ENCODE measurements around the gene THYN1. TPM values are rescaled to one million over a fixed set of nuclear protein-coding genes. Genes with fewer than 3 reads are reported as not detected.

THYN1 gene
- total RNA-seq, 1 experiment from 2014 or later, result 33.4 TPM

- peak overlapping the region; percentile 44 for H3K27ac Mint-ChIP-seq (ENCODE audit: low read depth, unreplicated experiment)
Observed at GRCh38 chr11:134229126-134229790, 23.9 kb downstream of the THYN1 start.

GRCh38 chr11:134228625-134229024 lies 24.5 kb downstream of the THYN1 start:
- H3K4me3 Mint-ChIP-seq (ENCODE audit: unreplicated experiment), result no peak overlapping the region
- DNase-seq (ENCODE audit: unreplicated experiment), result no peak
- CTCF ChIA-PET, result no interaction called here
- intact Hi-C loops (cut with micrococcal nuclease), result no loop called here
- H3K36me3 Mint-ChIP-seq (ENCODE audit: insufficient read depth, unreplicated experiment), result peaks cover 19% of the 10 kb centered on the region
- POLR2A ChIA-PET, result interaction anchor here (0.7 kb wide), 2 partner anchors 22 to 89 kb away, joined by 3 to 4 read pairs; no protein-coding TSS in a partner anchor
- H3K4me1 Mint-ChIP-seq (ENCODE audit: insufficient read depth, unreplicated experiment), result peaks cover 29% of the 10 kb centered on the region
- no peaks in the 10 kb centered on the region for H3K27me3 Mint-ChIP-seq (ENCODE audit: insufficient read depth, unreplicated experiment)
- no TSS peak for BruUV-seq (replicated peaks)
- H3K9me3 Mint-ChIP-seq (ENCODE audit: unreplicated experiment), result no peaks in the 10 kb centered on the region
- no peak for TF ChIP-seq CTCF (IDR thresholded peaks at IDR 0.05; ENCODE audit: unreplicated experiment)
- no peak overlapping the region for H3K27ac Mint-ChIP-seq (ENCODE audit: low read depth, unreplicated experiment)

More at GRCh38 chr11:134229126-134229790, 23.9 kb downstream of the THYN1 start:
- TF ChIP-seq CTCF (IDR thresholded peaks at IDR 0.05; ENCODE audit: unreplicated experiment), result no peak
- DNase-seq (ENCODE audit: unreplicated experiment), result no peak
- H3K36me3 Mint-ChIP-seq (ENCODE audit: insufficient read depth, unreplicated experiment), result peaks cover 13% of the 10 kb centered on the region
- H3K9me3 Mint-ChIP-seq (ENCODE audit: unreplicated experiment), result no peaks in the 10 kb centered on the region
- H3K4me3 Mint-ChIP-seq (ENCODE audit: unreplicated experiment), result no peak overlapping the region
- no peaks in the 10 kb centered on the region for H3K27me3 Mint-ChIP-seq (ENCODE audit: insufficient read depth, unreplicated experiment)
- no TSS peak for BruUV-seq (replicated peaks)
- ChIA-PET POLR2A (interaction anchor here (0.7 kb wide), 1 partner anchor 21 kb away, joined by 4 read pairs; no protein-coding TSS in a partner anchor), CTCF (interaction anchor here (0.9 kb wide), 1 partner anchor 15 kb away, joined by 3 read pairs; no protein-coding TSS in a partner anchor)
- peaks cover 29% of the 10 kb centered on the region for H3K4me1 Mint-ChIP-seq (ENCODE audit: insufficient read depth, unreplicated experiment)
- intact Hi-C loops (cut with micrococcal nuclease), result no loop called here

GRCh38 chr11:134226806-134227325 lies 26.3 kb downstream of the THYN1 start:
- Mint-ChIP-seq H3K4me3 (ENCODE audit: unreplicated experiment) (peak overlapping the region; percentile 93), H3K4me1 (ENCODE audit: insufficient read depth, unreplicated experiment) (peaks cover 44% of the 10 kb centered on the region), H3K27ac (ENCODE audit: low read depth, unreplicated experiment) (no peak overlapping the region), H3K27me3 (ENCODE audit: insufficient read depth, unreplicated experiment) (no peaks in the 10 kb centered on the region), H3K9me3 (ENCODE audit: unreplicated experiment) (no peaks in the 10 kb centered on the region), H3K36me3 (ENCODE audit: insufficient read depth, unreplicated experiment) (peaks cover 19% of the 10 kb centered on the region)
- DNase-seq (ENCODE audit: unreplicated experiment), result no peak
- TF ChIP-seq CTCF (IDR thresholded peaks at IDR 0.05; ENCODE audit: unreplicated experiment), result no peak
- intact Hi-C loops (cut with micrococcal nuclease), result no loop called here
- POLR2A ChIA-PET, result interaction anchor here (0.9 to 4.9 kb wide), 4 partner anchors 17 to 40 kb away, joined by 3 to 52 read pairs (median 20); partner anchors contain the start of genes ACAD8 and THYN1
- BruUV-seq (replicated peaks), result no TSS peak
- CTCF ChIA-PET, result interaction anchor here (0.6 to 1.6 kb wide), 3 partner anchors 17 to 315 kb away, joined by 3 to 11 read pairs (median 3); no protein-coding TSS in a partner anchor

Data from MCF 10A (cell line).